C1 segment of cervical spinal cord (tissue), 14 donors: Measurements from ENCODE around the gene SETD3.
A peak's percentile ranks its signal among the peaks of the same experiment; 100 is the strongest.

Experiments
- DNase-seq, 14 donors: peaks; one replicate each; lab custom pipeline; 2025; lab: John Stamatoyannopoulos, UW

Gene SETD3

GRCh38 chr14:99460793-99461192, 19.9 kb downstream of the SETD3 start:
- DNase-seq, result no peak

DNA sequence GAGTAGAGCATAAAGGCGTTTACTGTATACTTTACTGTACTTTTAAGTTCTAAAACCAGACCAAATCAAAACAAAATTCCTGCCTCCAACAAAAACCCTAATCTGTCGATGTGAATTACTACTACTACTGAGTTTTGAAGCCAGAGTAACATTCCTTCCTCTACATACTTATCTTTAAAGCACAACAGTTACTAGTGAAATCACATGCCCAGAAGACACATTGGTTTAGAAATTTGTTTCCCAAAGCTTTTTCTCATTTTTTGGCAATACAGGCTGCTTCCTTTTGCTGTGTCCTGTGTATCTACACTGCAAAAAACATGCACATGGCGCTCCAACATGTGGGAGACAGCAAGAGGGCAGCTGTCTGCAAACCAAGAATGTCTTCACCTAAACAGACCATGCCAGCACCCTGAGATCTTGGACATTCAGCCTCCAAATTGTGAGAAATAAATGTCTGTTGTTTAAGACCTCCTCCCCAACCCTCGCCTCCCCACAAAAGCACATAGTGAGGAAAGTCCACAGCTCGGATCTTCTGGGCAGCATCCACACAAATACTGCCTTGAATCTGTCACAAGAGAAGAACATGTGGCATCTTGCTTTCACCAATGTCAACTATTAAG, 21.1 kb downstream of the SETD3 start:
- no peak for DNase-seq

- no peak for DNase-seq
Observed at GRCh38 chr14:99454246-99454645, 26.4 kb downstream of the SETD3 start.

GRCh38 chr14:99452968-99453367, 27.7 kb downstream of the SETD3 start:
- no peak for DNase-seq

GRCh38 chr14:99451234-99451633, 29.4 kb downstream of the SETD3 start:
- no peak for DNase-seq

DNA sequence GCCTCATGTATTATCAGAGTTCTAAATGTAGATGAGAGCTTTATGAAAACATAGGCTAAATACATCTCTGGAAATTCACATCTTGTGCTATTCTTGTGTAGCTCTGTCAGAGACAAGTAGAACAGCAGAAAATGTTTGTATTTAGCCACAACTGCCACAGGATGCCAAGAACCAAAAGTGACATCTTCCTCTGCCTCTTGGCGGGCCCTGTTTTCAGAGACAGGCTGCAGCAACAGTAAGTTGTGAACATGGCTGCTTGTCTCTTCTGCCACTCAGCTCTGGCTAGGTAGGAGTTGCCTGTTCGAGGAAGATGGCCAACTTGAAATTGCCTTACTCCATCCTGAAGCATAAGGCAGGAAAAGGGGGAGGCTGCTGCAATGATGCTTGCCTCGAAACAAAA, 30.4 kb downstream of the SETD3 start:
- DNase-seq, result no peak

DNA sequence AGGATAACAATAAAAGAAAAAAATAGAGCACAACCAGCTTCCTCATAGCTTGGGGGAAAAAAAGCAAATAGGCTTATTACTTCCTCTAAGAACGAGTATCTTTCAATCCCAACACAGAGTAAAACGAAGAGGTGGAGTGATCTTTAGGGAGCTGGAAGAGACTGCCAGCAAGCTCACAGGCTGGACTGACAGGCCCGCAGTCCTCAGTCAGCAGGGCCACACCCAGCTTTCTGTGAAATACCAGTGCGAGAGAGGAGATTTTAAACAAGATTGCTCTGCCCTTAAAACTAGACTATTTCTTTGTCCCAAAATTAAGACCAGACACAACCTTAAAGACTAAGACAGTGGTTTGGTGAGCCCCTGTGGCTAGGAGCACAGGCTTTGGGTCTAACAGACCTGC, 32.9 kb downstream of the SETD3 start:
- DNase-seq, result no peak

GRCh38 chr14:99445931-99446330, 34.7 kb downstream of the SETD3 start:
- no peak for DNase-seq

GRCh38 chr14:99441918-99442317, 38.7 kb downstream of the SETD3 start:
- no peak for DNase-seq

GRCh38 chr14:99441157-99441870, 39.3 kb downstream of the SETD3 start:
- no peak for DNase-seq

- DNase-seq, result no peak
Observed at GRCh38 chr14:99440278-99440677, 40.4 kb downstream of the SETD3 start.

DNA sequence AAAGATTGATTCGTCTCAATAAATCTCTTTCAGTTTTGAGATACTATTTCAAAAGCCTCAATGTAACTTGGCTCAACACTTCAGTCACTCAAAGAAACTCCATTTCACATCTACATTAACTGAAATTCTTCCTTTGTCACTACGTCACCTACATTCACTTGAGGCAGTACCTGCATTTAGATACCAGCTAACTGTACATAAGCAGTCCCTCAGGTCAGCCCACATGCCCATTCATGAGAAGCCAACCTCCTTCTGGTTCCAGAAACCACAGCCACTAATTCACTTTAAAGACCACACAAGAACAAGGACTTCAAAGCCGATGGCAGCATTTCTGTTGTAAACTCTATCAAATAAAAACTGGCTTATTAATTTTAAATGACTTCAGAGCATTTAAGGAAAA, 43.0 kb downstream of the SETD3 start:
- no peak for DNase-seq

GRCh38 chr14:99436247-99437180, 44.1 kb downstream of the SETD3 start:
- no peak for DNase-seq

GRCh38 chr14:99435327-99435726, 45.3 kb downstream of the SETD3 start:
- DNase-seq, result no peak

- DNase-seq, result no peak
Observed at GRCh38 chr14:99432485-99432884, 48.2 kb downstream of the SETD3 start.

DNA sequence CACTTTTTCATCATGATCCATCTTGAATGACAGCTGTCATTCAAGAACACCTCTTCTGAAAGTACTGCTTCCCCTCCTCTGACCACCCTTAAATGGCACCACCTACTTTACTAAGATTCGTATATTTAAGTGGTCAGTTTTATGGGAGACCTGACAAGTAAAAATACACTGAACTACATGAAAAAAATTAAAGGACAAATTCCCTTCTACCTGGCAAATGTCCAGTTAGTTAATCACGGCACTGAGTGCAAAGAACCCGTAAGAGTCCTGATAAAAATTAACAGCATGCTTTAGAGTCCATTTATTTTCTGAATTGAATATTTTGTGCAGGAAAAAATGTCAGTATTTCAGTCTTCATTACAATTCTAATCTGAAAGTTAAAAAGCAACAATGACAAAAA, 48.7 kb downstream of the SETD3 start:
- no peak for DNase-seq

- DNase-seq, result no peak
Observed at GRCh38 chr14:99430491-99430890, 50.2 kb downstream of the SETD3 start.

GRCh38 chr14:99427632-99428300, 52.9 kb downstream of the SETD3 start:
- peak in 1 of 14 donors; percentile 43 for DNase-seq

GRCh38 chr14:99426813-99427346, 53.8 kb downstream of the SETD3 start:
- no peak for DNase-seq

GRCh38 chr14:99426265-99426664, 54.4 kb downstream of the SETD3 start:
- no peak for DNase-seq

DNA sequence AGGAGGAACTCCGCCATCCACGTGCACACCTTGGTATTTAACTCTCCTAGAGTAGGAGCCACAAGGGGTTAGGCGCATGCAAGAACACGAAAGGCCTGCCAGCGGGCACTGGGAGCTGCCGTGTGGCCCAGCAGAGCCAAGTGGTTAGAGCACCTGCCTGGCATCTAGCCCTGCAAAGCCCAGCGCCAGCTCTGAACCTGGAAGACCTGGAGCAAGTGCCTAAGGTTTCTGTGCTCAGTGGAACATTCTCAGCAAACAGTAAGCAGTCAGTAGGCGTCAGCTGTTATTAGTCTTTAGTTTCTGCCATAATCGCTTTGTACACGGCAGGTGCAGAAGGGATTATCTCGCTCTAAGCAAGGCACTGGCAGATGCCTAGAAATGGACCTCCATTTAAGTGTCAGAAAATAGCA, 55.4 kb downstream of the SETD3 start:
- peak in 1 of 14 donors; percentile 61 for DNase-seq
